Amniotic stem cell (primary cell): Measurements from ENCODE around the gene TNFSF13.
A peak's percentile ranks its signal among the peaks of the same experiment; 100 is the strongest.

ENCODE experiments used
- DNase-seq: peaks from one replicate; lab custom pipeline; 2025; lab: John Stamatoyannopoulos, UW

Gene TNFSF13

DNA sequence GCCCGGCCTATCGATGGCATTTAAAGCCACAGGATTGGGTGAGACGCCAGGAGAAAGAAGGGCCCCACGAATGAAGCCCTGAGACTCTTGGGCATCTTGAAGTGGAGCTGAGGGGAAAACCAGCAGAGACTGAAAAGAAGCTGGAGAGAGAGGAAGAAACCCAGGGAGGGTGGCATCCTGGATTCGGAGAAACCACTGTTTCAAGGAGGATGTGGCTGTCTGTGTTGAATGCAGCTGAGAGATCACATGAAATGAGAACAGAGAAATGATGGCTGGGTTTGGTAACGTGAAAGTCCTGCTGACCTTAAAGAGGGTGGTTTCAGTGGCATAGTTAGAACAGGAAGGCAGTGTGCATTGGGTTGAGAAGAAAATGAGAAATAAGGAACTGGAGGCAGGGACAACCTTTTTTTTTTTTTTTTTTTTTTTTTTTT is 5.9 kb upstream of the TNFSF13 start:
- no peak for DNase-seq

DNA sequence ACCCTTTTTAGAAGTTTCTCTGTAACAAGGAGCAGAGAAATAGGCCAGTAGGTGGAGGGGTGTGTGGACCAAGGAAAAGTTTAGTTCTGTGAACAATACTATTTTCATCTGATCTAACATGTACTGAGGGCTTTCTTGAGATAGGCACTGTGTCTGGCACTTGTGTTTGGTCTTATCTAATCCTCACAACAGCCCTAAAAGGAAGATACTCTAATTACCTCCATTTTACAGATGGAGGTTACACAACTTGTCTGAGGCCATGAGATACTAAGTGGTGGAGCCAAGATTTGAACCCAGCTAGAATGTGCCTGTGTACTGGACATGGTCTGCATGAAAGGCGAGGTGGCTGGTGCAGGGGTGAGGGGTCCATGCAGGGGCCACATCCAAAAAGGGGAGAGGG is 5.2 kb upstream of the TNFSF13 start:
- no peak for DNase-seq

DNA sequence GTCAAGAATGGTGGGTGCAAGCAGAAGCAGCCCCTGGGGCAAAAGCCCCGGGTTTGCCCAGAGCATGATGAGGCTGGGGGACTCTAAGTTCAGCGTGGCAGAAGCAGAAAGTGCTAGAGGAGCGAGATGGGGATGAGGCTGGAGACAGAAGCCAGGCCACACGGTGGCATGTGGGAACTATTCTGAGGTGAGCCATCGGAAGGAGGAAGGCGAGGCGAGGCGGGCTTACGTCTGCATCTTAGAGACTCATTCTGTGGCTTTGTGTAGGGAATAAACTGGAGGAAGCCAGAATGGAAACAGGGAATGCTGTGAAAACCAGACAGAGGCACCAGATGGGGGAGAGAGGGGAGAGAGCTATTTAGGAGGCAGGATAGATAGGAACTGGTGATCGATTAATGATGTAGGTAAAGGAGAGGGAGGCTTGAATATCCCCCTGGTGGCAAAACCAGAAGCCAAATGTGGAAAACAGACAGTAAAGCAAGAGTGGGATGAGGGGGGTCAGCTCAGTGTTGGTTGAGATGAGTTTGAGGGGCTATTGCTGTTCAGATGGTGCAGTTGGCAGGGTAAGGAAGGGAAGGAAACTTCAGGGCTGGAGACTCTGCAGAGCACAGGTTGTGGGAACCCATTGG is 3.1 kb upstream of the TNFSF13 start:
- no peak for DNase-seq

DNA sequence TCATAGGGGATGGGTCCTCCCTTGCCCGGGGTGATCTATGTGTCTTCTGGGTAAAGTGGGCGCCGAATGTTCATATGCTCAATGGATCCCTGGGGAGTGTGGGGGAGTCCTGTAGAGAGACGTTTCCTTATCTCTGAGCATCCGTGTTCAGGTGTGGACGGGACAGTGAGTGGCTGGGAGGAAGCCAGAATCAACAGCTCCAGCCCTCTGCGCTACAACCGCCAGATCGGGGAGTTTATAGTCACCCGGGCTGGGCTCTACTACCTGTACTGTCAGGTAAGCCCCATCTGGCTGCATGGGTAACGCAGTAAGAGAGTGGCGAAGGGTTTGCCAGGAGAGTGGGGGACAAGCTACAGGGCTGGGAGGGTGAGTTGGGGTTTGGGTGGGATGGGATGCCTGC is 1.9 kb upstream of the TNFSF13 start:
- no peak for DNase-seq

DNA sequence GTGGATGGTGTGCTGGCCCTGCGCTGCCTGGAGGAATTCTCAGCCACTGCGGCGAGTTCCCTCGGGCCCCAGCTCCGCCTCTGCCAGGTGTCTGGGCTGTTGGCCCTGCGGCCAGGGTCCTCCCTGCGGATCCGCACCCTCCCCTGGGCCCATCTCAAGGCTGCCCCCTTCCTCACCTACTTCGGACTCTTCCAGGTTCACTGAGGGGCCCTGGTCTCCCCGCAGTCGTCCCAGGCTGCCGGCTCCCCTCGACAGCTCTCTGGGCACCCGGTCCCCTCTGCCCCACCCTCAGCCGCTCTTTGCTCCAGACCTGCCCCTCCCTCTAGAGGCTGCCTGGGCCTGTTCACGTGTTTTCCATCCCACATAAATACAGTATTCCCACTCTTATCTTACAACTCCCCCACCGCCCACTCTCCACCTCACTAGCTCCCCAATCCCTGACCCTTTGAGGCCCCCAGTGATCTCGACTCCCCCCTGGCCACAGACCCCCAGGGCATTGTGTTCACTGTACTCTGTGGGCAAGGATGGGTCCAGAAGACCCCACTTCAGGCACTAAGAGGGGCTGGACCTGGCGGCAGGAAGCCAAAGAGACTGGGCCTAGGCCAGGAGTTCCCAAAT is 1.3 kb upstream of the TNFSF13 start:
- DNase-seq: no peak

DNA sequence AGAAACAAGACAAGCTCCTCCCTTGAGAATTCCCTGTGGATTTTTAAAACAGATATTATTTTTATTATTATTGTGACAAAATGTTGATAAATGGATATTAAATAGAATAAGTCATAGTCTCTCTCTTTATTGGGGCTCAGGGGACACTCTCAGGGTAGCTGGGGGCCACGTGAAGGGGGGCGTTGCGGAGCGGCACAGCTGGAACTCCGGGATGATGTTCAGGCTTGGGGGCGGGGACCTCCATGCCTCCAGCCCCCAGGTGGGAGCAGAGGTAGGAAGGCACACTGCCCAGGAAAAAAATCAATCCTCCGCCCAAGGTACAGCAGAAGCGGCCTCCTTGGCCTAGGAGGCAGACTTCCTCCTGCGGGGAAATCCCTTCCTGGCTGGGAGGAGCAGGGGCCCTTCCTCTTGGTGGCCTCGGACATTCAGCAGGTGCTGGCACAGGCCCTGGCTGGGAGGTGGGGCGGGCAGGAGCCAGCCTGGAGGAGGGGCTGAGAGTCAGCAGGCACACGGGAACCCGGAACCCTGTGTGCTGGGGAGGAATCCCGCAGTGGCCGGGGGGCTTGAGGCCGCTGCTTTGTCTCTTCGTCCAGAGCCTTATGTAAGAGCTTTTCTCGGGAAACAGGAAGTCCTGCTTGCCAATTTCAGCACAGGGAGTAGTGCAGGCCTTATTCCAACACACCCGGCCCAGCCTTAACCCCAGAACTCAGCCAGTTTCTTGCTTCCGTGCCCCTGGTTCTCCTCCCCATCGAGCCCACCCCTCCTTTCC is 591 bp upstream of the TNFSF13 start:
- DNase-seq: no peak

DNA sequence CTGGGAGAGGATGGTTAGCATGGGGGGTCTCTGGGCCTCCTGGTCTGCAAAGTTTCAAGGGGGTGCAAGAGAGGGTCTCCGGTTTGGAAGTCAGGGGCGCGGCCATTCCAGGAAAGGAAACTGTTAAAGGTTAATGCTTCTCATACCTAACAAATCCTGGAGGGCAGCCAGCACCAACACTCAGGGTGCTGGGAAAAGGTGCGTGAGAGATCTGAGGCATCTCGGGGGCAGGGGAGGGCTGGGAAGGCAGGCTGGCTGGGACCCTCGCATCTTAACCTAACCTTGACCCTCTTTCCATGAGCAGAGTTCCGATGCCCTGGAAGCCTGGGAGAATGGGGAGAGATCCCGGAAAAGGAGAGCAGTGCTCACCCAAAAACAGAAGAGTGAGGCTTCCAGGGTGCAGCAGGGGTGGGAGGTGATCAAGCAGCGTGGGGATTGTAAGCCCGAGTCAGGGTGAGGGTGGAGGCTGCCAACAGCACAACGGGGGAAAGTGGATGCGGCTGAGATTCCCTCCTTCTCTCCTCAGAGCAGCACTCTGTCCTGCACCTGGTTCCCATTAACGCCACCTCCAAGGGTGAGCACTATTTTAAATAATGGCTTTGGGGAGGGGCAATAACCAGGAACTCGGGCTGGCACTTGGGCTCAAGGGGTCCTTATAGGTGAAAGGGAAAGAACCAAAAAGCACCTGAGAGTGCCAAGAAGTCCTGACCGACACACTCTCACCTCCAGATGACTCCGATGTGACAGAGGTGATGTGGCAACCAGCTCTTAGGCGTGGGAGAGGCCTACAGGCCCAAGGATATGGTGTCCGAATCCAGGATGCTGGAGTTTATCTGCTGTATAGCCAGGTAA is 996 bp downstream of the TNFSF13 start:
- DNase-seq: no peak

DNA sequence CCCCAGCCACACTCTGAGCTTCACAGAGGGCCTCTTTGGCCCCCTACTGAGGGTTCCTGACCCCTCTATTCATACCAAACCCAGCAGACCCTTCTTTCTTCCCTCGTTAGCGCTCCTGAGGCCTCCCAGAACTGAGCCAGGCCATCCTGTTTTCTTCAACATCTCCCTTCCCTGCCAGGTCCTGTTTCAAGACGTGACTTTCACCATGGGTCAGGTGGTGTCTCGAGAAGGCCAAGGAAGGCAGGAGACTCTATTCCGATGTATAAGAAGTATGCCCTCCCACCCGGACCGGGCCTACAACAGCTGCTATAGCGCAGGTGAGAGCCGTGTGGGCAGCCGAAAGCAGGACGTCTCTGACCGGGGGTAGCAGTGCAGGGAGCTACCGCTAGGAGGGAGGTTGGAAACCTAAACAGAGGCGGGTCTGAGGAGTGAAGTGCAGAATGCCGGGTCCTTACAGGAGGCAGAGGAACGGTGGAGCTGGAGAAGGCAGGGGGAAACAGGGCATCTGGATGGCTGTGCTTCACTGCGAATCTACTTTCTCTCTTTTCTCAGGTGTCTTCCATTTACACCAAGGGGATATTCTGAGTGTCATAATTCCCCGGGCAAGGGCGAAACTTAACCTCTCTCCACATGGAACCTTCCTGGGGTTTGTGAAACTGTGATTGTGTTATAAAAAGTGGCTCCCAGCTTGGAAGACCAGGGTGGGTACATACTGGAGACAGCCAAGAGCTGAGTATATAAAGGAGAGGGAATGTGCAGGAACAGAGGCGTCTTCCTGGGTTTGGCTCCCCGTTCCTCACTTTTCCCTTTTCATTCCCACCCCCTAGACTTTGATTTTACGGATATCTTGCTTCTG is 1.9 kb downstream of the TNFSF13 start:
- no peak for DNase-seq

DNA sequence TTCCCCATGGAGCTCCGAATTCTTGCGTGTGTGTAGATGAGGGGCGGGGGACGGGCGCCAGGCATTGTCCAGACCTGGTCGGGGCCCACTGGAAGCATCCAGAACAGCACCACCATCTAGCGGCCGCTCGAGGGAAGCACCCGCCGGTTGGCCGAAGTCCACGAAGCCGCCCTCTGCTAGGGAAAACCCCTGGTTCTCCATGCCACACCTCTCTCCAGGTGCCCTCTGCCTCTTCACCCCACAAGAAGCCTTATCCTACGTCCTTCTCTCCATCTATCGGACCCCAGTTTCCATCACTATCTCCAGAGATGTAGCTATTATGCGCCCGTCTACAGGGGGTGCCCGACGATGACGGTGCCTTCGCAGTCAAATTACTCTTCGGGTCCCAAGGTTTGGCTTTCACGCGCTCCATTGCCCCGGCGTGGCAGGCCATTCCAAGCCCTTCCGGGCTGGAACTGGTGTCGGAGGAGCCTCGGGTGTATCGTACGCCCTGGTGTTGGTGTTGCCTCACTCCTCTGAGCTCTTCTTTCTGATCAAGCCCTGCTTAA is 2.6 kb downstream of the TNFSF13 start:
- peak; percentile 89 for DNase-seq

DNA sequence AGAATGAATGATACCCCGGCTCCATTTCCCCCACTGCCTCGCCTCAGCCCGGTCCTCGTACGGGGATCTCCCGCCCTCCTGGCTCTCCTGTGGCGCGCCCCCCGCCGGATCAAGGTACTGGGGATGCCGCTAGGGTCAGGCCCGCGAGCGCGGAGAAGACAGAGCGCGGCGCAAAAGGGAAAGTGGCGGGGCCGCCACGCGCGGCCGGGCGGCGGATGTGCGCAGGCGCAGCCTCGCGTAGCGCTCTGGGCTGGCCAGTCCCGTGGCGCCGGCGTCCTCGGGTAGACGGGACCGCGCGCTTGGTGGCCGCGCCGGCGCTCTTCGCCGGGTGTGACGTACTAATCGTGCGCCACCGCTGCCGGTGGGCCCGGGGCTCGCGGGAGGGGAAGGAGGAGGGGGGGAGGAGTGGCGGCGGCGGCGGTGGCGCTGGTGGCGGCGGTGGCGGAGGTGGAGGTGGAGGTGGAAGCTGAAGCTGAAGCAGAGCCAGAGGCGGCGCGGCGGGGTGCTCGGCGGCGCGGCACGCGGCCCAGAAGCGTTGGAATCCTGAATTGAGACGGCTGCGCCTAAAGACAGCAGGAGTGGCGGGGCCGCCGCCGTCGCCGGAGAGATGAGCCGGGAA is 3.1 kb downstream of the TNFSF13 start, which contains the start of gene SENP3:
SENP3 (plus strand) TSS at position 331 of the 619 bp plus-strand sequence. CDS start 1,158 bp downstream, outside the sequence.
- peak; percentile 79 for DNase-seq

DNA sequence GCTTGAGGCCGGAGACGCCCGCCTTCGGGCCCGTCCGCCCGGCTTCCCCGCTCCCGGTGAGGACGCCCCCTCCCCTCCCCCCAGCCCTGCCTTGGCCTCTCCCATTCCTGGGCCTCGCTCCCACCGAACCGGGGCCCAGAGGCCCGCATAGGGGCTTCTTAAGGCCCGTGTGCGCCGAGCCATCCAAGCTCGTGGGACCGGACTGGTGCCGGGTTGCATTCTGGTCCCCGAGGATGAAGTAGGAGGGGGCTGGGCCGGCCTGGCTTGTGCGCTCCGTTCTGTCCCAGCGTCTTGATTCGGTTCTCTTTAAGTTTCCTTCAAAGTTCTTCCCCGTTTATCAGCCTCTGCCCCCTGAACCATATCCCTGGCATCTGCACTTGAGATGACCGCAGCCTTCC is 3.7 kb downstream of the TNFSF13 start:
- no peak for DNase-seq

DNA sequence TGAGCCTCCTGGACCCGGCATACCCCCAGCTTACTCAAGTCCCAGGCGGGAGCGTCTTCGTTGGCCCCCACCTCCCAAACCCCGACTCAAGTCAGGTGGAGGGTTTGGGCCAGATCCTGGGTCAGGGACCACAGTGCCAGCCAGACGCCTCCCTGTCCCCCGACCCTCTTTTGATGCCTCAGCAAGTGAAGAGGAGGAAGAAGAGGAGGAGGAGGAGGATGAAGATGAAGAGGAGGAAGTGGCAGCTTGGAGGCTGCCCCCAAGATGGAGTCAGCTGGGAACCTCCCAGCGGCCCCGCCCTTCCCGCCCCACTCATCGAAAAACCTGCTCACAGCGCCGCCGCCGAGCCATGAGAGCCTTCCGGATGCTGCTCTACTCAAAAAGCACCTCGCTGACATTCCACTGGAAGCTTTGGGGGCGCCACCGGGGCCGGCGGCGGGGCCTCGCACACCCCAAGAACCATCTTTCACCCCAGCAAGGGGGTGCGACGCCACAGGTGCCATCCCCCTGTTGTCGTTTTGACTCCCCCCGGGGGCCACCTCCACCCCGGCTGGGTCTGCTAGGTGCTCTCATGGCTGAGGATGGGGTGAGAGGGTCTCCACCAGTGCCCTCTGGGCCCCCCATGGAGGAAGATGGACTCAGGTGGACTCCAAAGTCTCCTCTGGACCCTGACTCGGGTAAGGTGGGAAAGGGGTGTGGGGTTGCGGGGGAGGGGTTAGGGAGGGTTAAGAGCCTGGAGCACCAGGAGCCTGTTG is 4.7 kb downstream of the TNFSF13 start:
- no peak for DNase-seq

DNA sequence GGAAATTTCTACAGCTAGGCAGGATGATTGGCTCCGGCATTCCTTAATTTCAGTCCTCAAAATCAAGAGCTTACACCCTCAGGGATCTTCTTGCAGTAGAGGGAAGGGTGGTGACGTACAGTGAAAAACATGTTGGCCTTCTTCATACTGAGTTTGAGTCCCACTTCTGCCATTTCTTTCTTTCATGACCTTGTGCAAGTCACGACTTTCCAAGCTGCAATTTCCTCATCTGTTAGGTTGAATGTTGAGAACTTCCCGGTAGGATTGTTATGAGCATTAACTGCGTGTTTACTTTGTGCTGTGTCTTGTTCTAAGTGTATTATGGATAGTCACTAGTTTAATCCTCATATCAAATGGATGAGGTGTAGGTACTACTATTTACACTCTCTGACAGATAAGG is 11.0 kb downstream of the TNFSF13 start:
- DNase-seq: no peak

DNA sequence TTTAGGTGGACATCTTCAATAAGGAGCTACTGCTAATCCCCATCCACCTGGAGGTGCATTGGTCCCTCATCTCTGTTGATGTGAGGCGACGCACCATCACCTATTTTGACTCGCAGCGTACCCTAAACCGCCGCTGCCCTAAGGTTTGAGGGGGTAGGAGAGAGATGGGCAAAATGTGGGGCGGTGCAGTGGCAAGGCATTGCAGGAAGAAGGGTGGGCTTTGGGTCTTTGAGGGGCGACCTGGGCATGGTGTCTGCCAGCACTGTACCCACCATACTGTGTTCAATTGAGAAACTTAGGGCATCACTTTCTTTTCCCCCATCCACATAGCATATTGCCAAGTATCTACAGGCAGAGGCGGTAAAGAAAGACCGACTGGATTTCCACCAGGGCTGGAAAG is 11.8 kb downstream of the TNFSF13 start:
- DNase-seq: no peak

DNA sequence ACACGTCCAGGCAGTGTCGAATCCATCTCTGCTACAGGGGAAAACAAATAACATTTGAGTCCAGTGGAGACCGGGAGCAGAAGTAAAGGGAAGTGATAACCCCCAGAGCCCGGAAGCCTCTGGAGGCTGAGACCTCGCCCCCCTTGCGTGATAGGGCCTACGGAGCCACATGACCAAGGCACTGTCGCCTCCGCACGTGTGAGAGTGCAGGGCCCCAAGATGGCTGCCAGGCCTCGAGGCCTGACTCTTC is 13.7 kb downstream of the TNFSF13 start:
- no peak for DNase-seq

DNA sequence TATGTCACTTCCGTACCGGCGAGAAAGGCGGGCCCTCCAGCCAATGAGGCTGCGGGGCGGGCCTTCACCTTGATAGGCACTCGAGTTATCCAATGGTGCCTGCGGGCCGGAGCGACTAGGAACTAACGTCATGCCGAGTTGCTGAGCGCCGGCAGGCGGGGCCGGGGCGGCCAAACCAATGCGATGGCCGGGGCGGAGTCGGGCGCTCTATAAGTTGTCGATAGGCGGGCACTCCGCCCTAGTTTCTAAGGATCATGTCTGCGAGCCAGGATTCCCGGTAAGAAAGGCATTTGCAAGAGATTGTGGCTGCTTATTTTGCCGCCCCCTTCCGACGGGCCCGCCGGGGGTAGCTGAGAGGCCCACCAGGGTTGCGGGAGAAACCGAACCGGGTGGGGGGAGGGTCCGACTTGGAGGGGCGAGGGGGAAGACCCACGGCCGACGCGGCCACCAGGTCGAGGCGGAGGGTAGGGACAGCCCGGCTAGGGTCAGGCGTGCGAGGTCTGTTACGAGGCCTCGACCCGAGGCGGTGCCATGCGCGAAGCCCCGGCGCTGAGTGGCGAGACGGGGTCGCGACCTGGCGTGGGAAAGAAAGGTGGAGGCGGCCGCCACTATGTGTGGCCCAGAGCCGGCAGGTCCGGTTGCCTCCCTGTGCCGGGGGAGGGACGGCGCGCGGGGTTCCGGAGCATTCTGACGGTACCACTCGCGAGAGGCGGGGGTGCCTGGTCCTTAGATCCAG is 14.2 kb downstream of the TNFSF13 start:
- peak; percentile 99 for DNase-seq

DNA sequence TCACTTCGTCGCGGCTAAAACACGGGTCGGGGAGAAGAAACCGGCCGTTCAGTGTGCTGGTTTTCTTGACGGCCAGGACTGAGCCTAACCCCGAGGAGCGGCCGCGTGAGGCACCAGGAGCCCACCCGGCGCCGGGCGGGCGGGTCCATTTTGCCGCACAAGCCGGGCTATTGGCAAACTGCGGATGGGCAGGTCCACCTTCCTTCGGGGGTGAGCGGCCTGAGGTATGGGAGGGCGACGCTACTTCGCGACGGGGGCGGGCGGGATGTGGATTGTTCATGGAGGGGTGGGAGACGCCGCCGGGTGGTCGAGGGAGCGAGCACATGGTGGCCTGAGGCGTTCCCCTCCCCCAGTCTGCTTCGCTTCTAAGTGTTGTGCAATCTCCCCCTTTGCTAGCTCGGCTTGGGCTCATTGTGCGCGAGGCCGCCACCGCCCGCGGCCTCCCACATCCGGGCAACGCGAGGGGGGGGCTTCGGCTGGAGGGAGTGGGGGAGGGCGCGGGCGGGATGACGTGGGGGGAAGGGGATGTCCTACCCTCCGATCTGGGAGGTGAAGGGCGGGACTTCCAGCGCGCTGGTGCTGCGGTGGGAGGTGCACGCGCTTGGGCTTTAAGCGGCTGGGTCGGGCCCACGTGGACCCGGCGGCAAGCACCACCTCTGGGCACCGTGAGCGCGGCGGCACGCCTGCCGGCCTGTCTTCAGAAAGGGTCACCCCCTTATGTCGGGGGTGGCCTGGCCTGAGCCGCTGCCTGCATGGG is 15.0 kb downstream of the TNFSF13 start:
- DNase-seq: no peak

DNA sequence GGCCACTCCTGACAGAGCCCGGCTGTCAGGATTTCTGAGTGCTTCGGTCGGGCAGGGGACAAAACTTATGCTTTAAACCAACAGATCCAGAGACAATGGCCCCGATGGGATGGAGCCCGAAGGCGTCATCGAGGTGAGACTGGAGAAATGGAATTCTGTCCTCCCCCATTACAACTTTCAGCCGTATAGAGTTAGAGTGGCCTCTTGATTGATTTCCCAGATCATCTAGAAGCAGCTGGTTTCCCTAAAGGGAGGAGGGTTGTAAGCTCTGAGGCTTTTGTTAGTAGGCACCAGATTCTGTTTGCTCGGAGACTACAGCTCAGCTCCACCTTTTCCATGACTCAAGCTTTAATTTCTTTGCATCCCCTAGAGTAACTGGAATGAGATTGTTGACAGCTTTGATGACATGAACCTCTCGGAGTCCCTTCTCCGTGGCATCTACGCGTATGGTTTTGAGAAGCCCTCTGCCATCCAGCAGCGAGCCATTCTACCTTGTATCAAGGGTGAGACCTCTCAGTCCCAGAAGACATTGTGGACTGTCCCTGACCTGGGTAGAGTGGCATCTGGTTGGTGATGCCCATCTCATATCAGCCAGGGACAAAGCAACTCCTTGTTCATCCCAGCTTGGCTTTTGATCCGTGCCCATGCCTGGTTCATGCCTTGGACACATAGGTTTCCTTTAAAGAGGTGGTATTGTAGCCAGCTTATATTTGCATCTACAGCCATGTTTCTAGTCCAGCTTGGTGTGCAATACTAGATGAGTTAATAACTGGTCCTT is 15.8 kb downstream of the TNFSF13 start:
- no peak for DNase-seq
